H9 (cell line): ENCODE results near the gene MAP3K19. TPM values are rescaled to one million over a fixed set of nuclear protein-coding genes. Genes with fewer than 3 reads are reported as not detected.

Experiments used
- DNase-seq: peaks from one replicate; pipeline ENCODE4 v3.0.0-alpha.2; 2017
- H2AFZ ChIP-seq: one replicate; pipeline ENCODE4 v1.6.1; 2013; ENCODE audit warnings: mild to moderate bottlenecking, low read length, control low read depth, moderate library complexity
- H2AK5ac ChIP-seq: 2 replicates; pipeline ENCODE4 v1.6.1; 2013; ENCODE audit warnings: low read length, control low read depth, mixed read lengths; ENCODE audit not compliant: insufficient read length
- H2BK120ac ChIP-seq: one replicate; pipeline ENCODE4 v1.6.1; 2013; ENCODE audit warnings: low read depth, mild to moderate bottlenecking, low read length, control low read depth, inconsistent platforms; ENCODE audit not compliant: poor library complexity, severe bottlenecking
- H2BK12ac ChIP-seq: 2 replicates; pipeline ENCODE4 v1.6.1; 2013; ENCODE audit warnings: low read length, control low read depth, mixed read lengths, low read depth; ENCODE audit not compliant: insufficient read length
- H2BK15ac ChIP-seq: 2 replicates; pipeline ENCODE4 v1.6.1; 2013; ENCODE audit warnings: low read depth, low read length, control low read depth
- H2BK20ac ChIP-seq: one replicate; pipeline ENCODE4 v1.6.1; 2013; ENCODE audit warnings: low read depth, mild to moderate bottlenecking, low read length, control low read depth, inconsistent platforms; ENCODE audit not compliant: poor library complexity, severe bottlenecking
- H2BK5ac ChIP-seq: 2 replicates; pipeline ENCODE4 v1.6.1; 2013; ENCODE audit warnings: low read length, control low read depth, mixed read lengths; ENCODE audit not compliant: insufficient read length
- H3K14ac ChIP-seq: 2 replicates; pipeline ENCODE4 v1.6.1; 2013; ENCODE audit warnings: low read length, control low read depth; ENCODE audit not compliant: insufficient read depth
- H3K18ac ChIP-seq: 2 replicates; pipeline ENCODE4 v1.6.1; 2013; ENCODE audit warnings: low read depth, mild to moderate bottlenecking, mixed read lengths, low read length, control low read depth; ENCODE audit not compliant: insufficient read length
- H3K23ac ChIP-seq: 2 replicates; pipeline ENCODE4 v1.6.1; 2013; ENCODE audit warnings: low read length, control low read depth, mixed read lengths, low read depth; ENCODE audit not compliant: insufficient read length
- H3K23me2 ChIP-seq: 2 replicates; pipeline ENCODE4 v1.6.1; 2013; ENCODE audit warnings: low read depth, mild to moderate bottlenecking, mixed read lengths, low read length, control low read depth; ENCODE audit not compliant: insufficient read length, poor library complexity, severe bottlenecking
- H3K27ac ChIP-seq: 2 replicates; pipeline ENCODE4 v1.5.1; 2013; ENCODE audit warnings: low read length, control low read depth, mixed read lengths, low read depth; ENCODE audit not compliant: insufficient read length
- H3K27me3 ChIP-seq: 2 replicates; pipeline ENCODE4 v1.6.1; 2013; ENCODE audit warnings: low read length, control low read depth, inconsistent platforms; ENCODE audit not compliant: insufficient read depth
- H3K4ac ChIP-seq: 2 replicates; pipeline ENCODE4 v1.6.1; 2013; ENCODE audit warnings: low read depth, mild to moderate bottlenecking, control low read depth, inconsistent platforms, low read length, moderate library complexity
- H3K4me1 ChIP-seq: 2 replicates; pipeline ENCODE4 v1.6.1; 2013; ENCODE audit warnings: low read length, control low read depth, inconsistent platforms; ENCODE audit not compliant: insufficient read depth
- H3K4me2 ChIP-seq: 2 replicates; pipeline ENCODE4 v1.6.1; 2013; ENCODE audit warnings: low read length, control low read depth, mixed read lengths; ENCODE audit not compliant: insufficient read length, insufficient read depth
- H3K56ac ChIP-seq: 2 replicates; pipeline ENCODE4 v1.6.1; 2013; ENCODE audit warnings: low read depth, mild to moderate bottlenecking, mixed read lengths, low read length, control low read depth; ENCODE audit not compliant: insufficient read length
- H3K79me1 ChIP-seq: 2 replicates; pipeline ENCODE4 v1.6.1; 2013; ENCODE audit warnings: low read depth, mild to moderate bottlenecking, moderate library complexity, low read length, control low read depth, inconsistent platforms; ENCODE audit not compliant: insufficient read depth, poor library complexity, severe bottlenecking
- H3K79me2 ChIP-seq: 2 replicates; pipeline ENCODE4 v1.6.1; 2013; ENCODE audit warnings: low read length, control low read depth, inconsistent platforms; ENCODE audit not compliant: insufficient read depth
- H3K9ac ChIP-seq: 2 replicates; pipeline ENCODE4 v1.6.1; 2013; ENCODE audit warnings: low read length, control low read depth, mixed read lengths; ENCODE audit not compliant: insufficient read length; ENCODE audit errors: extremely low read depth
- H3K9me3 ChIP-seq: one replicate; pipeline ENCODE4 v1.6.1; 2013; ENCODE audit warnings: low read depth, low read length, inconsistent platforms; ENCODE audit not compliant: control insufficient read depth
- H3T11ph ChIP-seq: one replicate; pipeline ENCODE4 v1.6.1; 2013; ENCODE audit warnings: mild to moderate bottlenecking, low read length, control low read depth, inconsistent platforms
- H4K20me1 ChIP-seq: one replicate; pipeline ENCODE4 v1.6.1; 2013; ENCODE audit not compliant: control insufficient read depth, insufficient read length, insufficient read depth
- H4K5ac ChIP-seq: 2 replicates; pipeline ENCODE4 v1.6.1; 2013; ENCODE audit warnings: low read depth, mild to moderate bottlenecking, mixed read lengths, low read length, control low read depth; ENCODE audit not compliant: insufficient read length
- H4K8ac ChIP-seq: replicated peaks from 2 replicates; pipeline ENCODE4 v1.6.1; 2013; ENCODE audit warnings: low read length, control low read depth, mixed read lengths, low read depth; ENCODE audit not compliant: insufficient read length
- H4K91ac ChIP-seq: 2 replicates; pipeline ENCODE4 v1.6.1; 2013; ENCODE audit warnings: low read depth, mild to moderate bottlenecking, moderate library complexity, mixed read lengths, low read length, control low read depth; ENCODE audit not compliant: insufficient read length
- H3K27ac Mint-ChIP-seq, 3 experiments: 2 replicates in 2 of 3; 3 replicates in 1 of 3; pipeline ENCODE4 v1.8.0; 2020 to 2021; ENCODE audit warnings: mixed read lengths in 3 of 3, mild to moderate bottlenecking in 1 of 3, moderate library complexity in 1 of 3
- H3K27me3 Mint-ChIP-seq: 2 replicates; pipeline ENCODE4 v1.8.0; 2021; ENCODE audit warnings: low read depth, mild to moderate bottlenecking, moderate library complexity, mixed read lengths
- H3K36me3 Mint-ChIP-seq, 3 experiments: 2 replicates in 2 of 3; 3 replicates in 1 of 3; pipeline ENCODE4 v1.8.0; 2020 to 2021; ENCODE audit warnings: low read depth in 3 of 3, mixed read lengths in 3 of 3; ENCODE audit not compliant: insufficient read depth in 1 of 3
- H3K4me1 Mint-ChIP-seq, 2 experiments: 2 replicates each; pipeline ENCODE4 v1.8.0; 2020; ENCODE audit warnings: mixed read lengths in 2 of 2
- H3K4me3 Mint-ChIP-seq, 2 experiments: 2 replicates in 1 of 2; 3 replicates in 1 of 2; pipeline ENCODE4 v1.8.0; 2020 to 2021; ENCODE audit warnings: mild to moderate bottlenecking in 2 of 2, mixed read lengths in 2 of 2, moderate library complexity in 1 of 2
- H3K9me3 Mint-ChIP-seq, 2 experiments: 2 replicates in 1 of 2; 3 replicates in 1 of 2; pipeline ENCODE4 v1.8.0; 2020; ENCODE audit warnings: mild to moderate bottlenecking in 2 of 2, mixed read lengths in 2 of 2, moderate library complexity in 1 of 2
- CTCF ChIP-seq: fragments of 200-600 bp; sonication (generic); conservative IDR thresholded peaks from 3 replicates; pipeline ENCODE4 v1.8.0; 2021; ENCODE audit warnings: antibody characterized with exemption, mild to moderate bottlenecking
- WGBS: extraction: QIAGEN DNeasy Blood & Tissue Kit; methylation state at CpG from one replicate; pipeline ENCODE4 v1.1.7; 2013; ENCODE audit warnings: missing lambda C conversion rate, low lambda C conversion rate, mixed read lengths; ENCODE audit not compliant: insufficient read length; ENCODE audit errors: extremely low coverage; 5-methylcytosine and 5-hydroxymethylcytosine counted together
- total RNA-seq: library from RNA; stranded (reverse); gene quantifications from 2 replicates; pipeline ENCODE4 v1.2.1, GENCODE V29; 2021

The MAP3K19 gene
- total RNA-seq, 1 experiment from 2014 or later, result not detected

GRCh38 chr2:134954065-134954464 lies 93.2 kb downstream of the MAP3K19 start:
- Mint-ChIP-seq H3K9me3 (no peaks in the 10 kb centered on the region), H3K4me3 (no peak overlapping the region), H3K4me1 (no peaks in the 10 kb centered on the region), H3K27ac (peak overlapping the region in 2 of 3 experiments; percentile 33 to 74; a peak in 3 of 7 replicates), H3K36me3 (peaks cover 26 to 66% (median 46%) of the 10 kb centered on the region in 3 experiments; a peak in 6 of 7 replicates), H3K27me3 (no peaks in the 10 kb centered on the region)
- H3K4me2 ChIP-seq, result no peak overlapping the region
- H3K23me2 ChIP-seq, result no peaks in the 10 kb centered on the region
- no peak overlapping the region for H4K8ac ChIP-seq
- no peak overlapping the region for H2AK5ac ChIP-seq
- WGBS, result no CpG with 5 or more reads among the region's 5 CpGs
- no peak overlapping the region for H2BK20ac ChIP-seq
- H2BK5ac ChIP-seq, result no peak overlapping the region
- H4K5ac ChIP-seq, result no peak overlapping the region
- no peak overlapping the region for H3K56ac ChIP-seq
- no peaks in the 10 kb centered on the region for H3K79me1 ChIP-seq
- H2BK120ac ChIP-seq, result no peak overlapping the region
- no peak for TF ChIP-seq CTCF
- no peaks in the 10 kb centered on the region for H3K79me2 ChIP-seq
- no peak overlapping the region for H3T11ph ChIP-seq
- no peaks in the 10 kb centered on the region for H4K20me1 ChIP-seq
- H3K27ac ChIP-seq, result no peak overlapping the region
- no peak overlapping the region for H2AFZ ChIP-seq
- no peaks in the 10 kb centered on the region for H3K9me3 ChIP-seq
- no peaks in the 10 kb centered on the region for H3K4me1 ChIP-seq
- H3K14ac ChIP-seq, result no peak overlapping the region
- H4K91ac ChIP-seq, result no peak overlapping the region
- DNase-seq, result no peak
- H2BK12ac ChIP-seq, result no peak overlapping the region
- no peak overlapping the region for H3K4ac ChIP-seq
- H3K27me3 ChIP-seq, result no peaks in the 10 kb centered on the region
- no peak overlapping the region for H3K9ac ChIP-seq
- no peak overlapping the region for H3K23ac ChIP-seq
- no peak overlapping the region for H3K18ac ChIP-seq
- H2BK15ac ChIP-seq, result no peak overlapping the region
